Heart left ventricle (tissue), 16 donors: ENCODE measurements around the gene SPEM2. TPM values are rescaled to one million over a fixed set of nuclear protein-coding genes. Genes with fewer than 3 reads are reported as not detected.

ENCODE experiments used
- ATAC-seq, 4 donors: fragments of 200-7000 bp; cut with Tn5 transposase; one replicate each; pipeline ENCODE4 v1.9.1; 2020 to 2022; ENCODE audit warnings: moderate library complexity in 4 of 4, mild to moderate bottlenecking in 3 of 4, moderate number of reproducible peaks in 1 of 4
- DNase-seq, 5 donors: peaks; one replicate each; pipeline ENCODE4 v3.0.0-alpha.2; 2020
- H3K27ac ChIP-seq, 12 donors: fragments of 200-600 bp; sonication (generic) in 4 of 12; one replicate each; pipeline versions ENCODE4 v1.5.0 to v1.8.0; 2016 to 2022; ENCODE audit warnings: mild to moderate bottlenecking in 2 of 12
- H3K27me3 ChIP-seq, 9 donors: fragments of 200-600 bp; sonication (generic) in 2 of 9; one replicate each; pipeline versions ENCODE4 v1.5.1 to v1.8.0; 2016 to 2022; ENCODE audit warnings: mild to moderate bottlenecking in 3 of 9
- H3K36me3 ChIP-seq, 9 donors: fragments of 200-600 bp; sonication (generic) in 2 of 9; one replicate each; pipeline versions ENCODE4 v1.5.0 to v1.8.0; 2018 to 2022; ENCODE audit warnings: mild to moderate bottlenecking in 2 of 9
- H3K4me1 ChIP-seq, 12 donors: fragments of 200-600 bp; sonication (generic) in 4 of 12; one replicate each; pipeline versions ENCODE4 v1.5.0 to v1.8.0; 2016 to 2022; ENCODE audit warnings: mild to moderate bottlenecking in 3 of 12
- H3K4me3 ChIP-seq, 12 donors: fragments of 200-600 bp; sonication (generic) in 4 of 12; one replicate each; pipeline versions ENCODE4 v1.5.0 to v1.8.0; 2017 to 2022; ENCODE audit warnings: mild to moderate bottlenecking in 9 of 12, moderate library complexity in 4 of 12
- H3K9me3 ChIP-seq, 12 donors: fragments of 200-600 bp; sonication (generic) in 4 of 12; one replicate each; pipeline versions ENCODE4 v1.5.0 to v1.8.0; 2016 to 2022; ENCODE audit warnings: mild to moderate bottlenecking in 1 of 12
- POLR2A ChIP-seq, 2 donors: fragments of 450-650 bp; IDR thresholded peaks; one replicate each; pipeline ENCODE4 v1.6.1; 2017; ENCODE audit warnings: antibody characterized with exemption in 2 of 2, mild to moderate bottlenecking in 2 of 2, moderate library complexity in 2 of 2
- WGBS, 4 donors: extraction: QIAGEN DNeasy Blood & Tissue Kit in 2 of 4; methylation state at CpG; one replicate each; pipeline versions ENCODE4 v1.1.5 to v1.1.7; 2013 to 2018; 5-methylcytosine and 5-hydroxymethylcytosine counted together
- intact Hi-C, 10 donors: fragments of 100-400 bp; cut with DNase I; formaldehyde crosslinking; loops; one replicate each; pipeline versions ENCODE4 v1.11.1 to v1.14.2; 2022
- polyA plus RNA-seq, 2 donors: library from polyadenylated mRNA; stranded (reverse); fragments of 200-250 nt; gene quantifications; one replicate each; pipeline ENCODE4 v1.2.3, GENCODE V29; 2013
- total RNA-seq, 9 donors: library from RNA; depleted of rRNA in 2 of 9; stranded (reverse); fragments of >200 nt in 2 of 9; fragmentation: NEBNext Ultra II Directional in 3 of 9; extraction: Animal tissue kit (Norgen Biotek cat#: 25700) in 3 of 9; gene quantifications; one replicate each; pipeline versions ENCODE4 v1.1.0 to v1.2.4, GENCODE V29; 2016 to 2023
- TF ChIP-seq, protein P1 (sequence below), 12 donors: fragments of 200-600 bp; sonication (generic) in 4 of 12; IDR thresholded peaks; one replicate each; pipeline versions ENCODE4 v1.5.0 to v1.8.0; 2018 to 2022; ENCODE audit warnings: antibody characterized with exemption in 12 of 12, mild to moderate bottlenecking in 5 of 12
- donor health status: ischemic (EF 13 %, LVEDD 7.1; RV severe dilation, severe dysfunction).
- donor health status: healthy with polysubstance abuse.
- donor health status: DM: no; HTN: yes; CAD: no.
- donor health status: DM: no; HTN: no; CAD: no.
- donor health status: ischemic (EF 25% LVEDD 6.9; RV normal size, moderate dysfunction).
- donor health status: ischemic (EF 25% LVEDD 5.7; RV mildly dilated, moderate dysfunction).
- donor health status: healthy.
- donor health status: DM: yes; HTN: yes; CAD: no.
- donor health status: ischemic (EF 35%, LVEDD 5.7; RV mildly dilated, moderate dysfunction).
- donor health status: nonischemic (EF 11% LVEDD 7.7; RV severe dilation, severe dysfunction).
- donor health status: DM: yes; HTN: yes; CAD: no.
- donor health status: PGD.
- donor health status: ischemic (EF 29% LVEDD 5.4; RV normal size, mild dysfunction).
- donor health status: nonischemic (EF 23%, LVEDD 6.1; RV moderate dilation, normal function).

Gene SPEM2
- total and polyA plus RNA-seq, 11 donors = not detected

GRCh38 chr17:7388856-7389255, 36.6 kb upstream of the SPEM2 start:
- ATAC-seq = no peak
- Histone ChIP-seq H3K4me1 (peaks cover 0 to 29% (median 15%) of the 10 kb centered on the region in 12 donors), H3K9me3 (no peaks in the 10 kb centered on the region), H3K4me3 (no peak overlapping the region), H3K27ac (no peak overlapping the region), H3K27me3 (peaks cover 0 to 9% (median 0%) of the 10 kb centered on the region in 9 donors), H3K36me3 (peaks cover 0 to 52% (median 32%) of the 10 kb centered on the region in 9 donors)
- no peak for DNase-seq
- TF ChIP-seq, protein P1, sequence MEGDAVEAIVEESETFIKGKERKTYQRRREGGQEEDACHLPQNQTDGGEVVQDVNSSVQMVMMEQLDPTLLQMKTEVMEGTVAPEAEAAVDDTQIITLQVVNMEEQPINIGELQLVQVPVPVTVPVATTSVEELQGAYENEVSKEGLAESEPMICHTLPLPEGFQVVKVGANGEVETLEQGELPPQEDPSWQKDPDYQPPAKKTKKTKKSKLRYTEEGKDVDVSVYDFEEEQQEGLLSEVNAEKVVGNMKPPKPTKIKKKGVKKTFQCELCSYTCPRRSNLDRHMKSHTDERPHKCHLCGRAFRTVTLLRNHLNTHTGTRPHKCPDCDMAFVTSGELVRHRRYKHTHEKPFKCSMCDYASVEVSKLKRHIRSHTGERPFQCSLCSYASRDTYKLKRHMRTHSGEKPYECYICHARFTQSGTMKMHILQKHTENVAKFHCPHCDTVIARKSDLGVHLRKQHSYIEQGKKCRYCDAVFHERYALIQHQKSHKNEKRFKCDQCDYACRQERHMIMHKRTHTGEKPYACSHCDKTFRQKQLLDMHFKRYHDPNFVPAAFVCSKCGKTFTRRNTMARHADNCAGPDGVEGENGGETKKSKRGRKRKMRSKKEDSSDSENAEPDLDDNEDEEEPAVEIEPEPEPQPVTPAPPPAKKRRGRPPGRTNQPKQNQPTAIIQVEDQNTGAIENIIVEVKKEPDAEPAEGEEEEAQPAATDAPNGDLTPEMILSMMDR (IDR thresholded peaks at IDR 0.05) = no peak
- no peak for TF ChIP-seq POLR2A (IDR thresholded peaks at IDR 0.05)
- intact Hi-C loops = no loop called here
- WGBS, 4 donors = 96 to 99% (median 97%) methylated on average over 6 to 10 of the region's 10 CpGs

DNA sequence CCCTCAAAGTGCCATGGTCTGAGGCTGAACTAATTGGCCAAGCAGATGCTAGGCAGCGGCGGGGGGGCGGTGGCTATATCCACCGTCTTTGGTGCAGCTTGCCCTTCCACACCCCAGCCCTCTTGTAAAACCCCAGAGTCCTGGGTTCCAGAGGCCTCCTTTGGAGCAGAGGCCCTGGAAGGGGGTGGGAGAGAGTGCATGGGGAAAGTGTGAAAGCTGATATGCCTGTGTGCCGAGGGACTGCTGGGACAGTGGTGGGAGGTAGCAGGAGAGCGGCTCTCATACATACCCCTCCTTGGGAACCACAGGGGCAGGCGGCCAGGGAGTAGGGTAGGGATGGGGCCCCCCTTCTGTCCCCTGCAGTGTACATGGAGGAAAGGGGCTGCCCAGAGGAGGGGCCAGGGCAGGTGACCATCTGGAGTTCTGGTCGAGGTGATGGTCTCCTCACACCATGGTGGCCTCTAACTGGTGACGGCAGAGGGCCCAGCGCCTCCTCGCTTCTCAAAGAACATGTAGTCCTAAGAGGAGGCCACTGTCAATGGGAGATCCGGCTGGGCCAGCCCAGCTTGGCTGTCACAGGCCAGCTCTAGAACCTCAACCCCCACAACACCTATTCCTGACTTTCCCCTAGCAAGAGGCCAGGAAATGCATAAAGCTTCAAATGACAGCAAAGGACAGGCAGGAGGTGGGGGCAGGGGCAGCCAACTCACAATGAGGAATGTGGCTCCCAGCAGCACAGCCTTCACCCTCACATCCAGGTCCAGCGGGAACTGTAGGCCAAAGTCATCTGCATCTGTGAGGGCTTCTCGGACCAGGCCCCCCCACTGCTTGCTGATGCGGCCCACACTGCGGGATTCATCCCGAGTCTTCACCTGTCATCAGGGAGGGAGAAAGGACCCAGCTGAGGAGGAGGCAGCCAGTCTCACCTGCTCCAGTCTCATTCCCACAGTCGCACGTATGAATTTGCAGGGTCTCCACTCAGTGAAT, 35.2 kb upstream of the SPEM2 start:
- Histone ChIP-seq H3K4me1 (peaks cover 0 to 24% (median 14%) of the 10 kb centered on the region in 12 donors), H3K27me3 (no peaks in the 10 kb centered on the region), H3K36me3 (peaks cover 0 to 52% (median 32%) of the 10 kb centered on the region in 9 donors), H3K27ac (no peak overlapping the region), H3K9me3 (no peaks in the 10 kb centered on the region), H3K4me3 (no peak overlapping the region)
- no peak for ATAC-seq
- no peak for DNase-seq
- intact Hi-C loops = loop anchor here in 4 of 10 donors (5.0 kb wide), 1 partner anchor 33 kb away; the partner anchor contains the start of gene TMEM95 (in 4 of the 4)
- 86 to 91% (median 89%) methylated on average over 19 of the region's 19 CpGs for WGBS, 4 donors
- TF ChIP-seq, protein P1 (IDR thresholded peaks at IDR 0.05) = no peak
- TF ChIP-seq POLR2A (IDR thresholded peaks at IDR 0.05) = no peak

DNA sequence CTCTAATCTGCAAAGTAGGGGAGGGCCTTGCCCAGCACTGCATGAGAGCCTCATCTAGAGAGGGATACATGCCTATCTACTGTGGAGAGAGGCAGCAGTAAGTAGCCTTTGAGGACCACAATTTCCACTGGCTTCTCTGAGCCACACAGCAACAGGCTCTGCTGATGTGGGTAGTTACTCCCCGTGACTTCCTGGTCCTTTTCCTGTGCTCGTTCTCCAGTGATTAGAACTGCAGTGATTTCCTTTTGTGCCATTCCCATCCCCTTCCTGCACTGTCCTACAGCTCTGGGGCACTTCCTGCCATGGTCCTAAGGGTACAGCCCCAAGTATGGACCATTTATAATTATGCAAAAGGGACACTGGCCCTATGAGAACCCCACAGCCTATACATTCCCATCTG, 34.1 kb upstream of the SPEM2 start:
- DNase-seq (no peak), ATAC-seq (no peak)
- 60 to 72% (median 65%) methylated on average over 2 of the region's 2 CpGs for WGBS, 4 donors
- H3K9me3 ChIP-seq = no peaks in the 10 kb centered on the region
- H3K27ac ChIP-seq = peak overlapping the region in 2 of 12 donors; percentile 40 to 49
- peaks cover 0 to 52% (median 32%) of the 10 kb centered on the region in 9 donors for H3K36me3 ChIP-seq
- intact Hi-C loops = loop anchor here in 4 of 10 donors (5.0 kb wide), 1 partner anchor 34 kb away; the partner anchor contains the start of gene TMEM95 (in 4 of the 4)
- no peak overlapping the region for H3K4me3 ChIP-seq
- H3K27me3 ChIP-seq = no peaks in the 10 kb centered on the region
- TF ChIP-seq, protein P1 (IDR thresholded peaks at IDR 0.05) = no peak
- TF ChIP-seq POLR2A (IDR thresholded peaks at IDR 0.05) = no peak
- peaks cover 0 to 27% (median 17%) of the 10 kb centered on the region in 12 donors for H3K4me1 ChIP-seq
